ELF-1 (cell line): Measurements from ENCODE around the gene GCNT2.
"Not testable (repeated sequence)": the region's sequence is repeated elsewhere in the genome, so short reads cannot be mapped to it uniquely, and the experiment has no call there.

Experiments used
- DNase-seq: peaks from one replicate; pipeline ENCODE4 v3.0.0-alpha.2; 2016; ENCODE audit warnings: low read depth, low spot score

Gene GCNT2

DNA sequence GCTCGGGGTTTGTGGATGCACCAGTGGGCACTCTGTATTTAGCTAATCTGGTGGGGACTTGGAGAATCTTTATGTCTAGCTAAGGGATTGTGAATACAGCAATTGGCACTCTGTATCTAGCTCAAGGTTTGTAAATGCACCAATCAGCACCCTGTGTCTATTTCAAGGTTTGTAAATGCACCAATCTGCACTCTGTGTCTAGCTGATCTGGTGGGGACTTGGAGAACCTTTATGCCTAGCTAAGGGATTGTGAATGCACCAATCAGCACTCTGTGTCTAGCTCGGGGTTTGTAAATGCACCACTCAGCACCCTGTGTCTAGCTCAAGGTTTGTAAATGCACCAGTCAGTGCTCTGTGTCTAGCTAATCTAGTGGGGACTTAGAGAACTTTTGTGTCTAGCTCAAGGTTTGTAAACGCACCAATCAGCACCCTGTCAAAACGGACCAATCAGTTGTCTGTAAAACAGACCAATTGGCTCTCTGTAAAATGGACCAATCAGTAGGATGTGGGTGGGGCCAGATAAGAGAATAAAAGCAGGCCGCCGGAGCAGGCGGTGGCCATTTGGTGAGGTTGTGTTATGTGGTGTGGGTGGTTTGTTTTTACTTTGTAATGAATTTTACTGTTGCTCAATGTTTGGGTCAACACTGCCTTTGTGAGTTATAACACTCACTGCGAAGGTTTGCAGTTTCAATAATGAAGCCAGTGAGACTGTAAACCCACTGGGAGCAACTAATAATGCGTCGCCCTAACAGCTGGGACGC, 139.5 kb downstream of the GCNT2 start:
- peak; percentile 10 for DNase-seq

GRCh38 chr6:10662207-10662606, 141.1 kb downstream of the GCNT2 start:
- DNase-seq: no peak

DNA sequence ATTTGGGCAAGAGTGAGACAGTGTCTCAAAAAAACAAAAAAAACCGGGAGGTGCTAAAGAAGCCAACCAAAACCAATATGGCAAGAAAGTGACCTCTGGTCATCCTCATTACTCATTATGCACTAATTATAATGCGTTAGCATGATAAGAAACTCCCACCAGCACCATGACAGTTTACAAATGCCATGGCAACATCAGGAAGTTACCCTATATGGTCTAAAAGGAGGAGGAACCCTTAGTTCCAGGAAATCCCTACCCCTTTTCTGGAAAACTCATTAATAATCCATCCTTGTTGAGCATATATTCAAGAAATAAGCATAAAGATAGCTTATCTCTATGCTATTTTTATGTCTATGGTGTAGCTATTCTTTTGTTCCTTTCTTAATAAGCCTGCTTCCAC, 141.6 kb downstream of the GCNT2 start:
- DNase-seq: no peak

DNA sequence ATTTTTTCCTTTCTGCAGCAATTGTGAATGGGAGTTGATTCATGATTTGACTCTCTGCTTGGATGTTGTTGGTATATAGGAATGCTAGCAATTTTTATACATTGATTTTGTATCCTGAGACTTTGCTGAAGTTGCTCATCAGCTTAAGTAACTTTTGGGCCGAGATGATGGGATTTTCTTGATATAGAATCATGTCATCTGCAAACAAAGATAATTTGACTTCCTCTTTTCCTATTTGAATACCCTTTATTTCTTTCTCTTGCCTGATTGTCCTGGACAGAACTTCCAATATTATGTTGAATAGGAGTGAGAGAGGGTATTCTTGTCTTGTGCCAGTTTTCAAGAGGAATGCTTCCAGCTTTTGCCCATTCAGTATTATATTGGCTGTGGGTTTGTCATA, 144.4 kb downstream of the GCNT2 start:
- not testable (repeated sequence) for DNase-seq

GRCh38 chr6:10668126-10668917, 147.2 kb downstream of the GCNT2 start:
- DNase-seq: no peak

GRCh38 chr6:10676403-10676802, 155.3 kb downstream of the GCNT2 start:
- DNase-seq: peak; percentile 4

GRCh38 chr6:10678456-10678855, 157.3 kb downstream of the GCNT2 start:
- no peak for DNase-seq
